Epithelial cell of prostate (primary cell): Measurements from ENCODE around the gene HIGD1B.

ENCODE experiments used
- DNase-seq: peaks from one replicate; pipeline ENCODE4 v3.0.0-alpha.2; 2011; ENCODE audit warnings: low read depth, low spot score
- H3K27ac ChIP-seq: fragments of 450-650 bp; 2 replicates; pipeline ENCODE4 v1.5.1; 2017; ENCODE audit warnings: mild to moderate bottlenecking

Gene HIGD1B

DNA sequence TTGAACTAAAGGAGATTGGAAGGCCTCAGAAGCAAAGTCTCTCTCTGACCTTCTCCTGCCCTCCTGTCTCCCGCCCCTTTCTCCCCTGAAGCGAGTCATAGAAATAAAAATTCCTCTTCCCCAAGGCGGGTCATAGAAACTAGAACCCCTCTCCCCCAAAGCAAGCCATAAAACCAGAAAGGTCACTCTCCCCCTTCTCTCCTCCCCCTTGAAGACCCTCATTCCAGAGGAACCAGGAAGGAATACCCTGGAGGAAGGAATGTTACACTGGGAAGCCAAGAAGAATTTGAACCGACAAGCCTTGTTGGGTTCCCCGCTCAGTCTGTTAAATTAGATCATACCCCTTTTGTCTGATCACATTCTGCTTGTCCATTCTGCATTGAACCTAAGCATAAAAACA, 14.9 kb upstream of the HIGD1B start:
- H3K27ac ChIP-seq = no peak overlapping the region
- DNase-seq = no peak

DNA sequence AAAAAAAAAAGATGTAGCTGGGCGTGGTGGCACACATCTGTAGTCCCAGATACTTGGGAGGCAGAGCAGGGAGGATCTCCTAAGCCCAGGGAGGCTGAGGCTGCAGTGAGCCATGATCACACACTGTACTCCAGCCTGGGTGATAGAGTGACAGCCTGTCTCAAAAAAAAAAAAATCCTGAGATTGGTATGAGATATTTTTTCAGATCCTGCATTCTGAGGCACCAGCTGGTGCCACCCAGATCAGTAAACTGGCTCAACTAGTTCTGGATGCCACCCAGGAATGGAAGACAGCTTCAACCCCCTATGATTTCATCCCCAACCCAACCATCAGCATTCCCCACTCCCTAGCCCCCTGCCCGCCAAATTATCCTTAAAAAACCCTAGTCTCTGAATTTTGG, 10.5 kb upstream of the HIGD1B start:
- H3K27ac ChIP-seq = no peak overlapping the region
- DNase-seq = no peak

DNA sequence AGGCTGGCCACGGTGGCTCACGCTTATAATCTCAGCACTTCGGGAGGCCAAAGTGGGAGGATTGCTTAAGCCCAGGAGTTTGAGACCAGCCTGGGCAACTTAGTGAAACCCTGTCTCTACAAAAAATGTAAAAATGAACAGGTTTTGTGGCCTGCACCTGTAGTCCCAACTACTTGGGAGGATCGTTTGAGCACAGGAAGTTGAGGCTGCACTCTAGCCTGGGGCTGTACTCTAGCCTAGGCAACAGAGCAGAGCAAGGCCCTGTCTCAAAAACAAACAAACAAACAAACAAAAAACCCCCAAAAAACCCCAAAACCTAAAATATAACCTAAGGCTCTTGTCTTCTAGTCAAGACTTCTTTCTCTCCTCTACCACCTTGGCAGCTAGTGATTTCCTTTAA, 7.4 kb upstream of the HIGD1B start:
- no peak overlapping the region for H3K27ac ChIP-seq
- DNase-seq = no peak

DNA sequence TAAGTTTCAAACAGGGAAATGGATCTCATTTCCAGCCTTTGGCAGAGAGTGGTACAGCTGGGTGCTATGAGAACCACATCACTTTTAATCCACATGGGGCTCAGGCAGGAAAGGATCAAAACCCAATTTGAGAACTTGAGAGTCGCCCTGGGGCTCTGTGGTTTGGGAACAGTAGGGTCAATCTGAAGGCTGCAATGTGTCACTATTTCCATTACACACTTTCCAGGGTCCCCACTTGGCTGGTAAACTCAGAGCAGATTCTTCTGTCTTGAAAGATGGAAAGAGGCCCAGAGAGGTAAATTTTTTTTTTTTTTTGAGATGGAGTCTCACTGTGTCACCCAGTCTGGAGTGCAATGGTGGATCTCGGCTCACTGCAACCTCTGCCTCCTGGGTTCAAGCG, 6.7 kb upstream of the HIGD1B start:
- H3K27ac ChIP-seq = no peak overlapping the region
- DNase-seq = no peak

DNA sequence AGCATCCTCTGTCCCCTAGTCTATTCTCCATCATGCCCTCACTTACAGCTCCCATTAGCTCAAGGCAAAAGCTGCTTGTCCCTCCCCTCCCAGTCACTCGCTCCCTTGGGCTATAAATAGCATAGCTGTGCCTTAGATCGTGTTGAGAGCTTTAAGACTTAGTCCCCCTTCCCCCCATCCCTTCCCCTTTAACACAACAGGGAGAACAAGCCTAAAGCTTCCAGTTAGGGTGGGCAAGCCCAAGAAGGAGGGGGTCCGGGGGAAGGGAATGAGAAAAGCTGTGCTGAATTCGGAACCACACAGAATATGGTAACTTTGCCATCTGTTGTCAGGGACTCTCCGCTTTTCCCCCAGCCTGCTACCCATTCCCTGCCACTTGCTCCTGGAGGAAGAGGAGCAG, 4.9 kb upstream of the HIGD1B start:
- no peak overlapping the region for H3K27ac ChIP-seq
- no peak for DNase-seq

- no peak for DNase-seq
- no peak overlapping the region for H3K27ac ChIP-seq
Observed at GRCh38 chr17:44844390-44844830, 3.3 kb upstream of the HIGD1B start.

DNA sequence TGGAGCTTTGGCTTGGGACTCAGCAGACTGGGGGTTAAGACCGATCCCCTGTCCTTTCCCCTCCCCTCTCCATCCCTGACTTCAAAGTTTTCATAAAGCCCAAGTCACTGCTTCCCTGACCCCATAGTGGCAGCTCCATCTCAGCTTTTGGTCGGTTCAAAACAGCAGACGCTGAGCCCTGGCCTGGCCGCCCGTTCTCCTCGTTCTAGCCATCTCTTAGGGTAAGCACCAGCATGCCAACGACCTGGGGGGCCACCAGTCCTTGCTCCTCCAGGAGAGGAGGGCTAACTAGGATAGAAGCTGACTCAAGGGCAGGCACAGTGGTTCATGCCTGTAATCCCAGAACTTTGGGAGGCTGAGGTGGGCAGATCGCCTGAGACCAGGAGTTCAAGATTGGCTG, 1.5 kb upstream of the HIGD1B start:
- DNase-seq = no peak
- no peak overlapping the region for H3K27ac ChIP-seq

- DNase-seq = no peak
Observed at GRCh38 chr17:44848257-44848795, 643 bp downstream of the HIGD1B start.

GRCh38 chr17:44848961-44849489, 1.3 kb downstream of the HIGD1B start:
- no peak for DNase-seq
- no peak overlapping the region for H3K27ac ChIP-seq

More at GRCh38 chr17:44848257-44848795, 643 bp downstream of the HIGD1B start:
- no peak overlapping the region for H3K27ac ChIP-seq

GRCh38 chr17:44850025-44850424, 2.3 kb downstream of the HIGD1B start:
- H3K27ac ChIP-seq = no peak overlapping the region
- no peak for DNase-seq

GRCh38 chr17:44850612-44851011, 2.9 kb downstream of the HIGD1B start:
- no peak overlapping the region for H3K27ac ChIP-seq
- no peak for DNase-seq

GRCh38 chr17:44854192-44854591, 6.5 kb downstream of the HIGD1B start:
- H3K27ac ChIP-seq = no peak overlapping the region

DNA sequence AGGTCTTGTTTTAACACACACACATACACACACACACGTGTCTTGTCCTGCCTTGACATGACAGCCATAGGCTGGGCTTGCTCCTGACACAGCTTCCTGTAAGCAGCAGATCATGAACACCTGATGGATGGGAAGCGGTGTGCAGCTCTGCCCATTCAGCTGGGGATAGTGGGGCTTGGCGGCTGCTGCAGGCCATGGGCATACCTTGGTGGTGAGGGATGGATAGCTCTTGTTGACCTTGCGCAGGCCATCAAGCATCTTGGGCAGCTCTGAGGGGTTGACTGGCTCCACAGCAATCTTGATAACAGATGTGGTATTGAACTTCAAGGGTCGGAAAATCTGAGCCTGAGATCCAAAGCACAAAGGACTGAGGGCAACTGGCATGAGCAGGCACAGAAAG, 12.0 kb downstream of the HIGD1B start:
- DNase-seq = no peak
- no peak overlapping the region for H3K27ac ChIP-seq

More at GRCh38 chr17:44854192-44854591, 6.5 kb downstream of the HIGD1B start:
- DNase-seq = no peak

DNA sequence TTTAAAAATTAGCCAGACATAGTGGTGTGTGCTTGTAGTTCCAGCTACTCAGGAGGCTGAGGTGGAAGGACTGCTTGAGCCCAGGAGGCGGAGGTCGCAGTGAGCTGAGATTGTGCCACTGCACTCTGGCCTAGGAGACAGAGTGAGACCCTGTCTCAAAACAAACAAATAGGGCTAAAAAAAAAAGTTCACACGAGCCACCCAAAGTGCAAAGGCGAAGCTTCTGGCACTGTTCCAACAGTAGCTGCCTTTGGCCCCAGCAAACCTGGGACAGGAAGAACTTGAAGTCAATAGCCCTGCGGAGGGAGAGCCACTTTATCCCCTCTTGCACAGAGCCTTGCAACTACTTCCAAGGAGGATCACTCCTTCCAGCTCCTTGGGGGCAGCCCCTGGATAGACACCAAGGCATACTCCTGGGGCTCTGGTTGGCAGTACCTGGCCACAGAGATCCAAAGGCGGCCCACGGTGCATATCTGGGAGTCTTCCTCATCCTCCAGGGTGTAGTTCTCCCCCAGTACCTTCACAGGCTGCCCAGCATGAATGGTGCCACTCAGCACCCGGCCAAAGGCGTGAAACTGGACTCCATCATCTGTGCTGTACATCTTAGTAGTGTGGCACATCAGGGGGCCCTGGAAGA, 14.7 kb downstream of the HIGD1B start:
- no peak overlapping the region for H3K27ac ChIP-seq
- DNase-seq = no peak

DNA sequence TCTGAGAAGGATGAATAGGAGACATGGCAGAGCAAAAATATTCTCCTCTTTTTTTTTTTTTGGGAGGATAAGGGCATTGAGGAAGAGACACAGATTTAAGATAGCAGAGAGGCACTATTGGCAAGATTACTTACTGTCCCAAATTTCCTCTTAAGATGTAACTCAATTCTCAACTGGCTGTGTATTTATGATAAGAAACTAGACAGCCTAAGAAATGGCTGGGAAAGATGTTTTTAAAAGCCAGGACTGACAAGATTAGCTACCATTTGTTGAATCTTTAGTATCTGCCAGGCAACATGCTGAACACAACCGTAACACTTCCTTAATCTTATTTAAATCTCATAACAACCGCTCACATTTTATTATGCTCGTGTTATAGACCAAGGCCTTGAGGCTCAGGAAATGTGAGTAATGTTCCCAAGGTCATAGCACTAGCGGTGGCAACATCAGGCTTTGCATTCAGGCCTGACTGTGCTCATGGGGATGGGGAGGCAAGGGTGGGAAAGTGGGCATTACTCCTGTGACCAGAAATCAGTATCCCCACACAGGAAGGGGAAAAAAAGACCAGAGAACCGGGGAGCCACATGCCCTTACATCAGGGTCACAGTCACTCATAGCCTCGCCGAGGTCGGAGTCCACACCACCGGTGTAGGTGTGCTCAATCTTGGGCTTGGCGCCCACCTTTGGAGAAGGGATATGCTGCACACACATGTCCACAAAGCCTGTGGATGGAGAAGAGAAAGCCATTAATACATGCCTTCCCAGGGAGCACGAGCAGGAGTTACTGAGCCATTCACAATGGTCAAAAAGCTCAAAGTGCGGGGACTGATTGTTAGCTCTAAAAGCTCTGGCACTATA, 15.6 kb downstream of the HIGD1B start:
- DNase-seq = no peak
- no peak overlapping the region for H3K27ac ChIP-seq

- DNase-seq = no peak
- H3K27ac ChIP-seq = no peak overlapping the region
Observed at GRCh38 chr17:44864831-44865230, 17.1 kb downstream of the HIGD1B start.

DNA sequence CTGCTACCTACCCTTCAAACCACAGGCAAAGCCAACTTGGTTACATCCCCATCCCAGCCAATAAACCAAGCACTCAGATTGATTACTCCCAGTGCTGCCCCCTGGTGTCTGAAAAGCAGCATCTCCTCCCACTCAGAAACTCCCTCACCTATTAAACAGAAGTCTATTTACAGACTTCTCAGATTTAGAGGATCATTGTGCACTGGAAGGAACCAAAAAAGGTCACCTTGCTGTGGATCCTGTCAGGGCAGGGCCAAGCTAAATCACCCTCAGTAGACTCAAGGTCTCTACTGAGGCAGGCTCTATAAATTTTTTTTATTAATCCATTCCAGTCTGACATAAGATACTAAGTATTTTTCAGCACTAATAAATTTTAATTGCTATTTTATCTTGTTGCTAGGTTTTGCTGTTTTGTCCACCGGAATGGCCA, 17.6 kb downstream of the HIGD1B start:
- H3K27ac ChIP-seq = no peak overlapping the region
- no peak for DNase-seq

- DNase-seq = no peak
- H3K27ac ChIP-seq = no peak overlapping the region
Observed at GRCh38 chr17:44865931-44866330, 18.2 kb downstream of the HIGD1B start.

DNA sequence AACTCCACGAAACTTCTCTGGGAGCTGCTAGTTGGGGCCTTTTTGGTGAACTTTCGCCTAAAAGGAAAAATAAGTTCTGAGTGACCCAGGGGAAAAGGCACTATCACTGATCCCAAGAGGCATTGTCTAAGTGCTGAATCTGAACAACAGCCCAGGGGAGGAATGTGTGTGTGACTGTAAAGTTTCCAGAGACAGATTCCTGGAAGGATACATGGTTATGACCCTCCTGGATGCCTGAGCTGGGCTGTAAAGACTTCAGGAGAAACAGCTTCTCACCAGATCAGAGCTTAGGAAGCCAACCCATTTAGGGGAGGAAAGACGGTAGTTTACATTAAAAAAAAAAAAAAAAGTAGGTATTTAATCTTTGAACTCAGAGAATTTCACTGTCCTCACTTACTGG, 20.2 kb downstream of the HIGD1B start:
- H3K27ac ChIP-seq = no peak overlapping the region
- no peak for DNase-seq

GRCh38 chr17:44871556-44871955, 23.9 kb downstream of the HIGD1B start:
- no peak for DNase-seq
- H3K27ac ChIP-seq = no peak overlapping the region

GRCh38 chr17:44872131-44872768, 24.6 kb downstream of the HIGD1B start:
- no peak for DNase-seq
- H3K27ac ChIP-seq = no peak overlapping the region
